Measurements from ENCODE around the gene PROSER2.

The PROSER2 gene

DNA sequence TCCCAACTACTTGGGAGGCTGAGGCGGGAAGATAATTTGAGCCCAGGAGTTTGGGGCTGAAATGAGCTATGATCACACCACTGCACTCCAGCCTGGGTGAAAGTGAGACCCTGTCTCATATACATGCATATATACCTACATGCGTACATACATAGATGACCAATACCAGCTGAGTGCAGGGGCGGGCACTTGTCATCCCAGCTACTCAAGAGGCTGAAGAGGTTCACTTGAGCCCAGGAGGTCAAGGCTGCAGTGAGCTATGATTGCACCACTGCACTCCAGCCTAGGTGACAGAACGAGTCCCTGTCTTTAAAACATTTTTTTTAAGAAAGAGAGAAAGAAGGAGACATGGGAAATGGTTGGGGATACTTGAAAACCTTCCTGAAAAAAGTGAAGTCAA lies 17.4 kb upstream of the PROSER2 start:
- DNase-seq = no peak

DNA sequence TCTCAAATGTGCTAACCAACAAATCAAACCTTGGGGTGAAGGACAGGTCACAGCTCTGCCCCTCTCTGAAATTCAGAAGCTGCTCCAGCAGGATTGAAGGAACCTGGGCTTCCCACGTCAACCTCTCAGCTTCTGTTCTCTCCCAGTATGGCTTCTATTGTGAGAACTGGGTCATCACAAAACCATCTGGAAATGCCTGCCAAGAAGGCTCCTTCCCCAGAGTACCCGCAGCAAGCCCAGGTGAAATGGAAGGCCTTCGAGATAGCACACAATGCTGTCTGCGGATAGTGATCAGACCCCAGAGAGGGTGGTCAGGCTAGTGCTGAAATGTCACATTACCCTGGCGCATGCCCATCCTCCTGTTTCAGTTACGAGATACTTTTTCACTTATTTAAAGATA lies 16.4 kb upstream of the PROSER2 start:
- DNase-seq = no peak

DNA sequence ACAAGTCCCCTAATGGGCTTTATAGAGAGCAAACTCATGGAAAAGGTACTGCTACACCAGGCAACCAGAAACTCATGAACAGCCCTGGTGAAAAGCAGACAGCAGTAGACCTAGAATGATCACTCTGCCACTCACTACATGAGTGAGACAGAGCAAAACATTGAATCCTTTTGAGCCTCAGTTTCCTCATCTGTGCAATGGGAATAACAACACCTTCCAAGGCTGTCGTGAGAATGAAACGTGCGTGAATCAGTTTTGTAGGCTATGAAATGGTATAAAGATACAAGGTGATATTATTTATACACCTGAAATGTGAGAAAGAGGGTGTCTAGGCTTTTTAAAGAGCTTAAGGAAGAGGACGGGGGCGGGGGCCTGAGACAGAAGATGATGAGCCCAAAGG lies 14.3 kb upstream of the PROSER2 start:
- DNase-seq = no peak

DNA sequence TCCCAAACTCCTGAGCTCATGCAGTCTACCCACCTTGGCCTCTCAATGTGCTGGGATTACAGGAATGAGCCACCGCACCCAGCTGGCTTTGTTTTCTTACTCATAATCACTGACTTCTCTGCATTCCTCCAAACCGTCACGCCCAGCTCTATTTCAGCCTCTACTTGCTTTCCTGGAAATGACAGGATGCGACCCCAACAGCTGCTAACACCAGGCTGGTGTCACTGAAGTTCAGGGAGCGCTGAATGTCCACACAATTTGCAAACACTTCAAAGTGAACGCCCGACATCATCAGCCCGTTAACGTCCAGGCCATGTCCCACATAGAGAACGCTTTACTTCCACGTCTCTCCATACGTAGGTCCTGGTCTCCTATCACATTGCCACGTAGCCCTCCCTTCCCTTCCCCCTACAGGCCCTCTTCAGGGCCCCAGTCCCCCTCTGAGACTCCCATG lies 12.8 kb upstream of the PROSER2 start:
- peak in 1 of 3 experiments; percentile 25 for DNase-seq

DNA sequence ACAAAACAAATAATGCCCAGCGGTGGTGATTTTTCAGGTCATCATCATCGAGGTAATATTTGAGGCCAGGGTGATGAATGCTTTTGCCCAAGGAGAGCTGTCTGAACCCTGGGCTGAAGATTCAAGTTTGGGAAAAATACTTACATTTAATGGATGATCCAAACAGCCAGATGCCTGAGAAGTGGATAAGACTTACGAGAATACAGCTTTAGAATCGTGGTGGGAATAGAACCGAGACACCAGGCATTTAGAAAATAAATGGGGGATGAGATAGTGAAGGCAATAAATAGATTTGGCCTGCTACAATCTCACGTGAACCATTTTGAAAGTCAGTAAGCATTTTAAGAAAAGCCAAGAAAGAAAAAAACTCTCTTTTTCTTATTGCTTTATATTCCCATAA lies 12.2 kb upstream of the PROSER2 start:
- no peak for DNase-seq

DNA sequence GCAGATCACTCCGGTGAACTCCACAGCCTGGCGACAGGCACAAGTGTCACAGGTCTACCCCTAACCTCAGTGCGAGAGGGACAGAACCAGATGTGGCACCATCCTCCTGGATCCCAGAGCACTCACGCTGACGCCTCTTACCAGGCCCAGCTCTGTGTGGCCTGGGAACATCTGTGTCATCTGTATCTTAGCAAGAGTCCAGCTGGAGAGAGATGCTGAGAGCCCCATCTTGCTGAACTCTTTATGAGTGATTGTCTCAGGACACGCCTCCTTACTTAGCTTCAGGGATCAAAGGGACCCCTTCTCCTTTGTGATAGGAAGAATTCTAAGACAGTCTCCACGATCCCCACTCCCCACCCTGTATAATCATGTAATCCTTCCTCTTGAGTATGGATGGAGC lies 10.0 kb upstream of the PROSER2 start:
- DNase-seq = no peak

DNA sequence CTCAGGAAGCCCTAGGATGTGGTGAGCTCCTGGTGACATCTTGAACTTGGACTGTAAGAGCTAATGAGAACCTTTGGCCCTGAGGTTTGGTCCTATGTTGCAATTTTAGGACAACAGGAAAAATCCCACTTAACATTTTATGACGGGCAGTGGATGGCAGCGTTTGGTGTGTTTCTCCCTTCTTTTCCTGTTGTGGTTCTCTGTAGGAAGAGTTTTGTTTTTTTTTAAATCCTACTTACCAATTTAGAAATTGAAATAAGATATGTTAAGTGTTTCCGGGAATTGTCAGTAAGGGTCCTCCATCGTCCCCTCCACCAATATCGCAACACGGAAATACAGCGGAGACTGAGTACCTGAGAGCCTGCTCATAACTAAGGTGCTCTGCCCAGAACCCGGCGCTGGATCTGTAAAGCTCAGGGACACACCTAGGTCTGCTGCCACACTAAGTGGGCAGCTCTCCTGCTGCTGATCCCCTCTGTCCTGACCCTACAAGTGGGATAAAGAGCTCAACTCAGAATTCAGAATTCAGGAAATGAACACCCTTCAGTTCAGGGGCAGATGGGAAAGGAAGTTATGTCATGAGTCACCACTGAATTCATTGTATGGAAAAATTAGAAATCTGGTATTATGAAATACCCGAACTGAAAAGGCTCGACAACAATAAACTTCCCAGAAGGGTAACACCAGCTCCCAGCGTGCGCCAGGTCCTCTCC lies 9.1 kb upstream of the PROSER2 start:
- DNase-seq = no peak

DNA sequence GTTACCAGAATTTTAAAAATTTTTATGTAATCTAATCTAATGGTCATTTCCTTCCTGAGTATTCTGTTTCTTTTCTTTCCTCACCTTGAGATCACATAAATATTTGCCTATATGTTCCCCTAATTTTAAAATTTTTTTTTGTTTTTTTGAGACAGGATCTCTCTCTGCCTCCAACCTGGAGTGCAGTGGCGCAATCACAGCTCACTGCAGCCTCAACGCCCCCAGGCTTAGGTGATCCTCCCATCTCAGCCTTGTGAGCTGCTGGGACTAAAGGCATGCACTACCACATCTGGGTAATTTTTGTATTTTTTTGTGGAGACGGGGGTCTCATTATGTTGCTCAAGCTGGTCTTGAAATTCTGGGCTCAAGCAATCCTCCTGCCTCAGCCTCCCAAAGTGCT lies 4.1 kb upstream of the PROSER2 start:
- DNase-seq = no peak

DNA sequence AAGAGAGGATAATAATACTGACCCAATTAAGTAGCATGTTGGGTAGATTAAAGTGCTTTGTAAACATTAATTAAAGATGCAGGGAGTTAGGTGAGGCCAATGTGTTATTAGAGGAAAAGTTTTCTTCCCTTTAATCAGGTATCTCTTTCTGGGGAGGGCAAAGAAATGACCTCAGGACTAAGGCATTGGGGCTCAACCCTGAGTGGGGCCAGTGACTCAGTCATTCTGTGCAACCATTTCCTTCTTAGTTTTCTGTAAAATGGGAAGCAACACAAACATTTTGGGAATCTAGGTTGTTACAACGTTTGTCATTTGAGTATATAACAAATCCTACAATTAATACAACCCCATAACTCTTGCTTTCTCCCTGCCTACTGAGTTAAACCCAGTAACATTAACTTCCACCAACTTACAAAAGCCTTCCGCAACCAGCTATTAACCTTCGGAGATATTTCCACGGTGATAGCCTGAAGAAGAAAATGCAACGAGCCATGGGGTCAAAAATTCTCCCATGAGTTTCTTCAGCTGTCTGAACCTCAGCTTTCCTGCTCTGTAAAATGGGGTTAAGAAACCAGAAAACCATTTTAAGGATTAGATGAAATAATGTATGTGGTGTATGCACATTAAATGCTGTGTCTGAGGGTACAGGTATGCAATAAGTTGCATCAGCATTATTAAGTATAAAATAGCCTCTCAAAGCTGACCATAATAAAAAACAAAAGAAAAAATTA lies 965 bp upstream of the PROSER2 start:
- no peak for DNase-seq

DNA sequence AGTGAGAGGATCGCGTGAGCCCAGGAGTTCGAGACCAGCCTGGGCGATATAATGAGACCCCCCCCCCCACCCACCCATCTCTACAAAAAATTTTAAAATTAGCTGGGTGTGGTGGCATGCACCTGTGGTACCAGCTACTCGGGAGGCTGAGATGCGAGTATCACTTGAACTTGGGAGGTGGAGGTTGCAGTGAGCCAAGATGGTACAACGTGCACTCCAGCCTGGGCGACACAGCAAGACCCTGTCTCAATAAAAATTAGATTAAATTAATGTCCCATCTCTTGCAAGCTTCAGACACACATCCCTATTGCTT lies 391 bp upstream of the PROSER2 start:
- DNase-seq = no peak

DNA sequence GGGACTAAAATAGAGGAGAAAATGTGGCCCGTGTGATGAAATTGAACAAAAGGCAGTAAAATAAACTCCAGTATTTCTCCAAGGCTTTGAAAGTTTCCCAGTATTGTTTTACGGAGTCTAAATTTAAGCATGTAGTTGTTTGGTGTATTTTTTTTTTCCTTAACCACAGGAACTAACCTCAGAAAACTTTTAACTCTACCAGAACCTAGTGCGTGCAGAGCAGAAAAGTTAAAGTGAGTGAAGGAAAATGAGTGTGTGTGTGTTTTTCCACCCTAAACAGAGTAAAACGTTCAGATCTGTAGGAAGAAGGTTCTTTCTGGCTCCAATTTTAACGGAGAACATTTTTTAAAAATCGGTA lies 812 bp downstream of the PROSER2 start:
- DNase-seq = no peak

DNA sequence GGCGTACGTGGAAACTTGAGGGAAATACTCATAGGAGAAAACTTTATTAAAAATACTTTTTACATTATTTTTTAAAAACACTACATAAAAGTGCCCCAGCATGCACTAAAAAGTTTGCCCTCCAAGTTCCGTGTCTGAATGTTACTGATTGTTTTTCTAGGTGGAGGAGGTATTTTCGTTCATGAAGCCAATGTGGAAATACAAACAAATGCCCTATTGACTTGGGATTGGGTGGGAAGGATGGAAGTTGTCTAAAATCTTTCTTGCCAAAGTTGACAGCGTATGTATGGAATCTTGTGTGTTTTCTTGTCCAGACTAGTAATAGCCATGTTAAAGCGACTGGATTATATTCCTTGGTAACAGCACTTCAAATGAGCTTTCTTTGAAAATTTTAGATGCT lies 1.2 kb downstream of the PROSER2 start:
- DNase-seq = no peak

DNA sequence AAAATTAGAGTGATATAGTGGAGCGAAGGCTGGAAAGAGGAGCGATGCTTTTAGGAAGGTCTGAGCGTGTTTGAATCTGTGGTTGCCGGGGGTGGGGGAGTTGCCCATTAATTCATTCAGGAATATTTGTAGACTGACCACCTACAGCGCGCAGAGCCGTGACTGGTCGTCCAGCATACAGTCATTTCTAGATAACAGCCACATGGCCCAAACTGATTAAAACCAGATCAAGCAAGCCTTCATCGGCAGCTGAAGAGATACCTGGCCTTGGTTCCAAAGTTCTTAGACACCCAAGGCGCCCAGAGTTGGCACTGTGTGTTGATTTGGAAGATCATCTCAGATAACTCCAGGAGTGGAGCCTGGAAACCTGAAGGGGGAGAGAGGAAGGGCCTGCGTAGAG lies 1.7 kb downstream of the PROSER2 start:
- DNase-seq = no peak

DNA sequence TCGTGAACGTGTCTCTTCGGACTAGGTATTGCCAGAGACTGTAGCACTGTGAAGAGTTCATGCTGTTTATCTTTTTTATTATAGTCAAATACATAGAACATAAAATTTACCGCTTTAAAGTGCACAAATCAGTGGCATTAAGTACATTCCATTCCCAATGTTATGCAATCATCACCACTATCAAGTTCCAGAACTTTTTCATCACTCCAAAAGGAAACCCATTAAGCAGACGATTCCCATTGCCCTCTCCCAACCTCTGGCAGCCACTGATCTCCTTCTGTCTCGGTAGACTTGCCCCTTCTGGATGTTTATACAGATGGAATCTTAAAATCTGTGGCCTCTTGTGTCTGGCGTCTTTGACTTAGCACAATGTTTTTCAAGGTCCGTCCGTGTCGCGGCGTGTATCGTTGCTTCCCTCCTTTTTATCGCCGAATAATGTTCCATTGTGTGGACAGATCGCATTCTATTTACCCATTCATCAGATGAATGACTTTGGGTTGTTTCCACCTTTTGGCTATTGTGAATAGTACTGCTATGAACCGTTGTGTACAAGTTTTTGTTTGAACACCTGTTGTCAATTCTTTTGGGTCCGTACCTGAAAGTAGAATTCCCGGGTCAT lies 2.7 kb downstream of the PROSER2 start:
- DNase-seq = no peak

DNA sequence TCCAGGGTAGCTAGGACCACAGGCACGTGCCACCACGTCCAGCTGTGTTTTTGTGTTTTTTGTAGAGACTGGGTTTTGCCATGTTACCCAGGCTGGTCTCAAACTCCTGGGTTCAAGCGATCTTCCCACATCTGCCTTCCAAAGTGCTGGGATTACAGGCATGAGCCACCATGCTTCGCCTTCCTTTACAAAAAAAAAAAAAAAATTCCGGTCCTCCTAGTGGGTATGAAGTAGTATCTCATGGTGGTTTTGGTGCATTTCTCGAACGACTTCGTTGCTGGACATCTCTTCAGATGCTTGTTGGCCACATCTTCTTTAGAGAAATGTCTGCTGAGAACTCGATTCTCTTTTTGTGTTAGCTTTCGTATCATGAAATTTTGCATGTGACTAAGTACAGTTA lies 3.9 kb downstream of the PROSER2 start:
- DNase-seq = no peak

DNA sequence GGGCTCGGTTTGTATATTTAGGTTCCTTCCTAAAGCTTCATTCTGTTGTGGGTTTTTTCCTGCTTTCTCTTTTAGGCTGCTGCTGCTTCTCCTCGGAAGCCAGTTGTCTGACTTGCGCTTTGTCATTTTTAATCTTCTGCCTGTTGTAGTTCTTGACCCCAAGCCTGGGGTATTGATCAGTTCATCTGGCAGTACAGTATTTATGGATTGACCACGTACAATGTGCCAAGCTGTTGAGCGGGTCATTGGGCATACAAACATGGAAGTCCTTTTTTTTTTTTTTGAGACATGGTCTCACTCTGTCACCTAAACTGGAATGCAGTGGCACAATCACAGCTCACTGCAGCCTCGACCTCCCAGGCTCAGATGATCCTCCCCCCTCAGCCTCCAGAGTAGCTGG lies 4.3 kb downstream of the PROSER2 start:
- no peak for DNase-seq

DNA sequence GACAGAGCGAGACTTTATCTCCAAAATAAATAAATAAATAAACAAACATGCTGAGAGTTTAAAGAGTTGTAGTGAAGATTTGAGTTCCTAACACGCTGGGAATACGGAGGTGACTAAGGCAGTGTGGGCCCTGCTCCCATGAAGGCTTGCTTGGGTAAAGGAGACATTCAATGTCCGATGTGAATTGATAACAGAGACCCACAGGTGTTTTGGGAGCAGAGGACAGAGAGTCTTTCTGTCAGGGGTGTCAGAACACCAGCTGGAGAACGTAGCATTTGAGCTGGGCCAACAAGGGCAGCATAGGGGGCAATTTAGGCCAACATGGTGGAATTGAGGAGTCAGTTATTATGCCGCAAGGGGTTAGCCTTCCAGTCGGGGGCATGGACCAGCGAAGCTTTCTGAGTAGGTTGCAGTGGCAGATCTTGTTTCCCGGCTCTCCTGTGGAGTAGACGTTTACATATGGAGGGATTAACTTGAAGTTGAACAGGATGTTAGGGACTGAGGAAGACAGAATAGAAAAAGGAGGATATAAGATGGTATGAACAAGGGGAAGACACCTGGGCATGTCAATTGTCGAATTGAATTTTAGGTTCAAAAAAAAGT lies 5.6 kb downstream of the PROSER2 start:
- no peak for DNase-seq

DNA sequence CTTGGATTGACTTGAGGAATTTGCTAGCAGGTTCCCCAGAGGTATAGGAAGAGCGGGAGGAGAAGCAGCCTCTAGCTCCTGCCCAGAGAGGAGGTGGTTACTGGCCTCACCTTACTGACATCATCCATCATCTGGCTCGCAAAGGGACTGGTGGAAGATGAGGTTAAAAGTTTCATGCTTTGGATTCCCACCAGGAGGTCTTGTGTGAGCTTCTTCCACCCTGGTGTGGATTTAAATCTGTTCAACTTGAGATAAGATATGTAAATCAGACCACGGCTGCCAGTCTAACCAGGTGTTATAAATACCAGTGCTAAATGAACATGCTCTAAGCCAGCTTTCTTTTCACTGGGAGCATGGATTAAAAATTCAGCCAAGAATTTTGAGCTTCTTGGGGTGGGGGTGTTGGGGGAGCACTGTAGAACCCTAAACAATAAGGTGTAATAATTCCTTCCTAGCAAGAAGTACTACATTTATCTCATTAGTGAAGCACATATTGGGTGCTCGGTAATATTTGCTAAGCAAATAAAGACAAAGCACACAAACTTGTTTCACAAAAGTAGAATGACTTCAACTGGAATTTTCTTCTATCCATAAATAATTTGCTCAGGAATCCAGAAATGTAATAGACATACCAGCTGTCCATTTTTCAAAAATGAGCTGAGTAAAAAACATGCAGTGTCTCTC lies 7.8 kb downstream of the PROSER2 start:
- no peak for DNase-seq

DNA sequence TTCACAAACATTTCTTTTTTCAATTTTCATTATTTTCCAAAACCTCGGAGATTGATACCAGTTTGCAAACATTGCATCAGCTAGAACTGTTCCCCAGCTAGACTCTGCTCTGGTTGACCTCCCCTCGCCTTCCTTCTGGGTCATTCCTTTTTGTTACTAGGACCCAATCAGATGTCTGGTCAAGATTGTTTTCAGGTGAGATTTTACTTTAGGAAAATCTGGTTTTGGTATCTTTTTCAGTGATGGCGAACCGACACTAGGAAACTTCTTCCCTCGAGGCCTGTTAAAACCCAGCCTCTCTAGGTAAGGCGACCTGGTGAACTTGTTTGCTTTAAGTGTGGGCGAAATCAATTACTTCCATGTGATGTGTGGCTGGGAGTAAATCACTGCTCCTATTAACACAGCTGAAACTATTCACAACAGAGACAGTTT lies 8.4 kb downstream of the PROSER2 start:
- peak in 1 of 3 experiments; percentile 16 for DNase-seq

DNA sequence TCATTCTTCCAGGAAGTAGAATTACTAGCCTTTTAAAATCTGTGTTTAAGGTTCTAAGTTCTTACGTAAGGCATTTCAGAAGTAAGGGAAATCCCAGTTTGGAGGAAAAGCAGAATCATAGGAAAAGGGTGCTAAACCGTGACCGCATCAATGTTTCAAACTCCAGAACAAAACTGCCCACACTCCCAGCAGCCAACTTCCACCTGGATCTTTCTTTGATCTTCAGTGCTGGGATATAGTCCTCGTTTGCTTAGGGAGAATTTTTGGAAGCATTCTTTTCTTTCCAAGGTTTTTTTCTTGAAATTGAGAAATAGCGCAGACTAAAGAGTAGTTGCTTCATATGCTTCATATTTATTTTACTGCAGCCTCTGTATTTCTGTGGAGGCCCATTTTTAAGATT lies 8.9 kb downstream of the PROSER2 start:
- DNase-seq = no peak

DNA sequence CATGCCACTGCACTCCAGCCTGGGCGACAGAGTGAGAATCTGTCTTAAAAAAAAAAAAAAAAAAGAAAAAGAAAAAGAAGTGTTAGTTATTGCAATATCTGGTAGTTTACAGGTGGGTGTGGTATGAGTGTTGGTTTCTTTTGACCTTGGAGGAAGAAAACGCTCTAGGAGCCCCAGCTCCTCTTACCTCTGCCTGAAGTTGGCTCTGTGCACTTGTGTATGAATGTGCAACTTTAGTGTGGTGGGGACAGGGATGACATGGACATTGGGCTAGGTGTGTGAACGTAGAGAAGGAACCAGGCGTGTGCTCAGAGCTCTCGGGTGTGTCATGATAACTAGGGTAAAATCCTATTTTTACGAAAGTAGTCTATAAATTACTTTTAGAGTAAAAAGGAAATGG lies 11.9 kb downstream of the PROSER2 start:
- no peak for DNase-seq

DNA sequence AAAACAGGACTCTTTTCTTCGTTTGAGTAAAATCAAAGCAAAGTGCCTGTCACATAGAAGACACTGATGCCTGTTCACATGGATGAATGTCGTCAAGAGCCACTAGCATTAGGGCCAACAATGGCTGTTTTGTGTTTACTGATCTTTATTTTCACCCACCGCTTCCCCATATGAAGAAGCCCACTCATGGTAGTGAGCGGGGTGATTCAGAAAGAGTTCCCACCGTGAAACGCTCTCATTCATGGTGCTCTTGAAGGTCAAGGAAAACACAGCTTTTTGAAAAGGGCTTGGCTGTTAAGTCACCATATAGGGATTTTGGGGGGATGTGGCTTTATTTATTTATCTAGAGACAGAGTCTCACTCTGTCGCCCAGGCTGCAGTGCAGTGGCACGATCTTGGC lies 12.5 kb downstream of the PROSER2 start:
- no peak for DNase-seq

DNA sequence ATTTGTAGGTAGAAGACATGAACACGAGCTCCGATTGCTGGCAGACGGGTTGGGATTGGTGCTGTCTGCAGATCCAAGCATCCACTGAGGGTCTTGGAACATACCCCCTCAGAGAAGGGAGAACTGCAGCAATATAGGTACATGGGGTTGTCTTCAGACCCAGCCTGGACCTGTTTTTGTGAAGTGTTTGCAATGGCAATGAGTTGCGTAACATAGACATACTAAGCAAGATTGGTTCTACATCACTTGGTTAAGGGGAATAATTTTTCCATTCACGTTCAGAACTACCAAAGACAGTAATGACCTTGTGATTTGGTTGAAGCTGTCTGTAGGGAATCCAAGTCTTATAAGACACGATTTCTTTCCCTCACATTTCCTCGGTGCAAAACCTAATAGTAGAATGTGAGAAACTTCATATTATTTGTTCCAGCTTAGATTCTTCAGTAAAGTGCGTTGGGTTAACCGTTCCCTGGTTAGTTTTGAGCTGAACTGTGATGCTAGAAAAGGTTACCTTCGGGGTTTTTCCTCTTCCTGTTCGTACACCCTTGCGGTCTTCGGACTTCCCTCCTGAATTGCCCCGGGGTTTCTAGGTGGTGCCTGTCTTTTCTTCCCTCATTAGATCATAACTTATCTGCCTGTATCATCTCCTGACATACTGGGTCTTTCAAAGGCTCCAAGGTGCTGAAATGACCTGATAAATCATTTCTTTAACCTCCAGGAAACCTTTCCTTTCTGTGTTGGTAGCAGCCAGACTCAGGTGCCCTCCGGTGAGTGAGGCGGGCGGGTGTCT lies 14.4 kb downstream of the PROSER2 start:
- DNase-seq = no peak

Measured in NCI-H1417 (cell line).